Prostate gland (tissue), 2 donors: ENCODE data around the gene OGFOD3. TPM values are rescaled to one million over a fixed set of nuclear protein-coding genes. Genes with fewer than 3 reads are reported as not detected.
A peak's percentile ranks its signal among the peaks of the same experiment; 100 is the strongest.

Source experiments
- DNase-seq: peaks from one replicate; pipeline ENCODE4 v3.0.0-alpha.2; 2019; ENCODE audit warnings: low spot score
- H3K27ac ChIP-seq, 2 donors: fragments of 200-600 bp; sonication (generic); 2 replicates each; pipeline ENCODE4 v1.5.1; 2017 to 2019
- H3K27me3 ChIP-seq: fragments of 200-600 bp; sonication (generic); replicated peaks from 2 replicates; pipeline ENCODE4 v1.5.1; 2019; ENCODE audit not compliant: insufficient read depth
- H3K36me3 ChIP-seq, 2 donors: fragments of 200-600 bp; sonication (generic); 1 replicate in 1 of 2; 2 replicates in 1 of 2; pipeline versions ENCODE4 v1.5.1 to v1.8.1; 2017 to 2019
- H3K4me1 ChIP-seq: fragments of 200-600 bp; sonication (generic); replicated peaks from 2 replicates; pipeline ENCODE4 v1.5.1; 2019
- H3K4me3 ChIP-seq, 2 donors: fragments of 200-600 bp; sonication (generic); 2 replicates each; pipeline ENCODE4 v1.5.1; 2017 to 2019
- H3K9me3 ChIP-seq: fragments of 200-600 bp; sonication (generic); 2 replicates; pipeline ENCODE4 v1.5.1; 2017
- CTCF ChIP-seq, 4 experiments: fragments of 200-600 bp in 2 of 4; fragments of 450-650 bp in 2 of 4; sonication (generic) in 2 of 4; IDR thresholded peaks; 1 replicate in 3 of 4; 2 replicates in 1 of 4; pipeline ENCODE4 v1.5.1; 2016 to 2019; ENCODE audit warnings: antibody characterized with exemption in 4 of 4, mild to moderate bottlenecking in 2 of 4, moderate library complexity in 2 of 4
- POLR2A ChIP-seq: fragments of 450-650 bp; IDR thresholded peaks from one replicate; pipeline ENCODE4 v1.6.1; 2016; ENCODE audit warnings: antibody characterized with exemption, mild to moderate bottlenecking
- POLR2AphosphoS5 ChIP-seq: sonication (generic); formaldehyde crosslinking; IDR thresholded peaks from one replicate; pipeline ENCODE4 v1.6.1; 2017; ENCODE audit warnings: antibody characterized with exemption
- WGBS: methylation state at CpG from one replicate; pipeline ENCODE4 v1.1.5; 2018; 5-methylcytosine and 5-hydroxymethylcytosine counted together
- intact Hi-C: fragments of 100-400 bp; cut with DNase I; formaldehyde crosslinking; loops from one replicate; pipeline ENCODE4 v1.14.2; 2022
- total RNA-seq, 2 donors: library from RNA; depleted of rRNA; stranded (reverse); fragments of >200 nt; gene quantifications; one replicate each; pipeline ENCODE4 v1.1.0, GENCODE V29; 2016

The OGFOD3 gene
- 10 to 100 TPM; 41.0 to 65.8 TPM for total RNA-seq

- no peaks in the 10 kb centered on the region for H3K9me3 ChIP-seq
- under 1% methylated on average over 48 of the region's 108 CpGs for WGBS
- peaks cover 0 to 5% of the 10 kb centered on the region in 2 donors for H3K36me3 ChIP-seq
- H3K4me3 ChIP-seq = peak within 1 kb of the TSS; percentile 82 to 83
- H3K27me3 ChIP-seq = no peaks in the 10 kb centered on the region
- peak; percentile 71 for DNase-seq
- H3K27ac ChIP-seq = peak within 1 kb of the TSS; percentile 93 to 96
- no peak for TF ChIP-seq POLR2AphosphoS5
- peak; percentile 49 for TF ChIP-seq POLR2A
- TF ChIP-seq CTCF (IDR thresholded peaks at IDR 0.05) = peak in 2 of 4 experiments; percentile 48 to 53
- H3K4me1 ChIP-seq = peaks cover 6% of the 10 kb centered on the region
- intact Hi-C loops = loop anchor here (2.0 to 10.0 kb wide), 2 partner anchors 41 to 213 kb away; partner anchors contain the start of gene NARF
Observed at GRCh38 chr17:82418001-82418986, at the start of gene OGFOD3, which contains the start of gene HEXD. TSS of gene OGFOD3 (minus strand) at chr17:82418586. CDS start at chr17:82418485, 101 bp downstream. TSS of gene HEXD (plus strand) at chr17:82418347. CDS start at chr17:82419800, 1,453 bp downstream.

GRCh38 chr17:82465023-82465603 lies 46.7 kb upstream of the OGFOD3 start:
- Histone ChIP-seq H3K36me3 (peaks cover 2 to 11% of the 10 kb centered on the region in 2 donors), H3K4me3 (no peak overlapping the region), H3K27ac (no peak overlapping the region), H3K4me1 (no peaks in the 10 kb centered on the region), H3K27me3 (no peaks in the 10 kb centered on the region), H3K9me3 (no peaks in the 10 kb centered on the region)
- intact Hi-C loops = no loop called here
- DNase-seq = no peak
- 85% methylated on average over 7 of the region's 7 CpGs for WGBS
- TF ChIP-seq POLR2AphosphoS5 (no peak), POLR2A (no peak), CTCF (IDR thresholded peaks at IDR 0.05) (no peak)

- Histone ChIP-seq H3K27ac (no peak overlapping the region), H3K9me3 (no peaks in the 10 kb centered on the region), H3K4me1 (no peaks in the 10 kb centered on the region), H3K4me3 (no peak overlapping the region), H3K27me3 (no peaks in the 10 kb centered on the region), H3K36me3 (peaks cover 2 to 11% of the 10 kb centered on the region in 2 donors)
- WGBS = 86% methylated on average over 11 of the region's 11 CpGs
- no peak for DNase-seq
- intact Hi-C loops = no loop called here
- no peak for TF ChIP-seq CTCF (IDR thresholded peaks at IDR 0.05)
- TF ChIP-seq POLR2A = no peak
- TF ChIP-seq POLR2AphosphoS5 = no peak
Observed at GRCh38 chr17:82464567-82464929, 46.2 kb upstream of the OGFOD3 start.

GRCh38 chr17:82463925-82464566 lies 45.7 kb upstream of the OGFOD3 start:
- DNase-seq = no peak
- intact Hi-C loops = no loop called here
- Histone ChIP-seq H3K9me3 (no peaks in the 10 kb centered on the region), H3K36me3 (peaks cover 2 to 11% of the 10 kb centered on the region in 2 donors), H3K27ac (no peak overlapping the region), H3K4me1 (no peaks in the 10 kb centered on the region), H3K4me3 (no peak overlapping the region), H3K27me3 (no peaks in the 10 kb centered on the region)
- TF ChIP-seq POLR2AphosphoS5 (no peak), CTCF (IDR thresholded peaks at IDR 0.05) (no peak), POLR2A (no peak)
- WGBS = 73% methylated on average over 7 of the region's 7 CpGs
